Fibroblast of skin of right quadriceps (primary cell): Measurements from ENCODE around the gene AP3B1.
"Not testable (repeated sequence)": the region's sequence is repeated elsewhere in the genome, so short reads cannot be mapped to it uniquely, and the experiment has no call there.

Experiments
- DNase-seq: peaks from one replicate; pipeline ENCODE4 v3.0.0-alpha.2; 2013

AP3B1 gene

DNA sequence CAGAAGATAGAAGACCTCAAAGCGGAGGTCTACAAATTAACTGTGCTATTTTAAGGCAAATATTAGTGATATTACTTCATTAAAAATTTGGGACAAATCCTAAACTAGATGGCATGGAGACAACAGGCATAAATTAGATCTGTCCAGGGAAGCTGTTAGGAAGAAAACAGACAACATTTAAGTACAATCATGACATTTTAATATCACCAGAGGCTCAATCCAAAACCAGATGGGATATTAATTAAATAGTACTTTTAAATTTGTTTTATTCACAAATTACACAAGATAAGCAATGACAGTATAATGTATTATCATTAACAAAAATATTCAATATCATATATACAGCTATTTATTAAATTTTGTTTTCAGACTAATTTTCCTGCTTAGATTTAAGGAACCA is 161.1 kb downstream of the AP3B1 start:
- DNase-seq = no peak

DNA sequence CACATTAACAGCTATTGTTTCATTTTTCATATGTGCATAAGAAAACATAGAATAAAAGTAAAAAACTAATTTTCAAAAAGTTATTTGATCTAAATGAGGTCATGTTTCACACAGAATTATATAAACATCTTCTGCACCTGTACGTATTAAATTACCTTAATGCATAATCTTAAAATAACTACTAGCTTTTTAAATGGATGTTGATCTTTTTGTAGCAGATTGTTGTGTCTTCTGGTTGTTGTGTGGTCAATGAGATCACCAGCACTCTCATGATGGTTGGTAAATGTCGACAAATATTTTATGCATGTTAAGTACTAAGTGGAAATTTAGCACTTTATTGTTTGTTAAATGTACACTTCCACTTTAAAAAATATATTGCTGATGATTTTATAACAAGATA is 162.0 kb downstream of the AP3B1 start:
- no peak for DNase-seq

DNA sequence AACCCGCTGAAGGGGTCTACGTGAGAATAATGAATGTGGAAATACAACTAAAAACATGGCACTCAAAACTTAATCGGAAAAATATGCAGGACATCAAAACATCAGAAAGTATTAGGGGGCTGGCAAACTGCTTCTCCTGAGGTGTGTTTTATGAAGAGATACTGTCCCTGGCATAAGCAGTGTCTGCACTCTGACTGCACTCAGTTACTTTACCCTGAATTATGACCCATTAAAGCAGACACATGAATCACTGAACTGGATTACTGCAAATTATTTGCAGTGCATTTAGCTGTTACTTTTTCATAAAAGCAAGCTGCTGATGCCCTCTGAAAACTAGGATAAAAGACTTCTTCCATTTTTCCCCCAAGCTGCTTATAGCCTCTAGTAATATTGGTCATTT is 164.9 kb downstream of the AP3B1 start:
- no peak for DNase-seq

DNA sequence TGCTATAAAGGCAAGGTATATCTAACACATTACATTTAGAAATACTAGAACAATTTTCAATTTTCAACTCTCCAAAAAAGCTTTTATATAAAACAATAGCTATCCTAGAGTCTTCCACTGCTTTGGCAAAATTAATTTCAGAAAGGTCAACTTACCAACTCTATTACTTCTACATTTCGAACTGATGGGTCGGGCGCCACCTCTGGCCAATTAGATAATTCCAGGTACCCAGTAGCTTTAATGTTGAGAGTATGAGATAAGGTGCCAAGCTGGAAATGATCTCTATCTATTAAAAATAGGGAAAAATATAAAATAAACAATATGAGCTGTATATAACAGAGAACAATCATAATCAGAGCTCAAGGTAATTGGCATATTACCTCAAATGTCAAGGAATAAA is 166.6 kb downstream of the AP3B1 start:
- DNase-seq = no peak

DNA sequence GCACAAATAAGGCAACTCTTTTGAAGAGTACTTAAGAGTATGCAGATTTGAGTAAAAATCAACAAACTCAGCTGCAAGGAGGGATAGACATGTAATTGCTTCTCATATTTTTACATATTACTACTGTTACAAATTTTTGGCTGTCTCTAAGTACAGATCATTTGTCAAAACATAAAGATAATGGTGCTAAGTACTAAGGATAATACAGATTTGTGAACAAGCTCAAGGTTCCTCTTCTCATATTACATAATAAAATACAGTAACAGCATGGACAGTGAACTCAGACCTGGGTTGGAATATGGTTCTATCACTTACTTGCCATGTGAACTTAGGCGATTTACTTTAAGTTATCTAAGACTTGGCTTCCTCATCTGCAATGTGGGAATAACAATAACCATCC is 168.0 kb downstream of the AP3B1 start:
- DNase-seq = no peak

DNA sequence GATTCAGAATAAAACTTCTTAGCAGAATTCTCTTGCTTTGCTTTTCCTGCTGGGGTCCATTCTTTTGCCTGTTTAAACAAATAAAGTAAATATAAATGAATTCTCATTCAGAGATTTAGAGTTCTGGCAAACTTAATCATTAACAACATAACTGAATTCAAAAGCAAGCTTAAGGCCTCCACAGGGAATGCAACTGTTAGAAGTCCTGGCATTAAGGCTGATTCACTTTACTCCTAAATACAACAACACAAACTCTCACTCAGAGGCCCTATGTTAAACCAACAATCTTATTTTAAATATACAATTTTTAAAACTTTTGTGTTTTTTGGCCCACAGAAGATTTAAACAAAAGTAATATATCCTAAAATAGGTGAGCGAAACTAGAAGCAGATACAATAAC is 178.3 kb downstream of the AP3B1 start:
- no peak for DNase-seq

DNA sequence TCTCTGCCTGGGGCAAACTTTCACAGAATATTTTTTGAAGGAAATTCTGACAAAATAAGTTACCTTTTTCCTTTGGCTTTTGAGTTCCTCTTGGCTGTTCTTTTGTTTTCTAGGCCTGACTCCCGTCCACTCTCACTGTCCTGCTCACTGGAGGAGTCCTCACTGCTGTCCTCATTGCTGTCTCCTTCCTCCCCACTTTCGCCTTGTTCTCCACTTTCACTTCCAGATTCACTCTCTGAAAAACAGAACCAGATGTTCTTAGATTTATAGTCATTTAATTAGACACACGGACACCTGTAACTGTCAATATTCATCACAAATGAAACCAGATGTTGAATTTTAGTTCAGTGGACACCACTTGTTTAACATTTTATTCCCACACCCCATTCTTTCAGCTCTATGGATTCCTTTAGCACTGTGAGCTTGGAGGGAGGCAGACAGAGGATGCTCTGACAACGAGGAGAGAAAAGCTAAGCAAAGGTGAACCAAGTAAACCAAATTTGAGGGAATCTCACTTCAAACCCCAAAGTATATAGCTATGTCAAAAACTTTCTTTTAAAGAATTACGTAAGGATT is 180.7 kb downstream of the AP3B1 start:
- no peak for DNase-seq

DNA sequence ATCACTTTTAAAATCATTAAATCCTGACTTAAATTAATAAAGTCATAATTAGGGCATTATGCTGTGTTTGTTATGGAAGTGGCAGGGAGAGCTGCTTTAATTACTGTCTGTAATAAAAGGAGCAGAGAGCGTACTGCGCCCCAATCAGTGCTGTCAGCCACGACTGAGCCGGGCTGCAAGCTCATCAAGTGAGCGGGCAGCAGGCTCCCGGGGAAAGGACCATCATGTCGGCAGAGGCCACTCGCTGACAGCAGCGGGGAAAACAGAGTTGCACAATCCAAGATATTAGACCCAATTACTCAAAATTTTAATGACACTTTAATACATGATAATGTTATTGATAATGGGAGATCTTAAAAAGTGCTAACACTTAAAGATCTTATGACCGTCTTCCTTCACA is 181.6 kb downstream of the AP3B1 start:
- DNase-seq = no peak

DNA sequence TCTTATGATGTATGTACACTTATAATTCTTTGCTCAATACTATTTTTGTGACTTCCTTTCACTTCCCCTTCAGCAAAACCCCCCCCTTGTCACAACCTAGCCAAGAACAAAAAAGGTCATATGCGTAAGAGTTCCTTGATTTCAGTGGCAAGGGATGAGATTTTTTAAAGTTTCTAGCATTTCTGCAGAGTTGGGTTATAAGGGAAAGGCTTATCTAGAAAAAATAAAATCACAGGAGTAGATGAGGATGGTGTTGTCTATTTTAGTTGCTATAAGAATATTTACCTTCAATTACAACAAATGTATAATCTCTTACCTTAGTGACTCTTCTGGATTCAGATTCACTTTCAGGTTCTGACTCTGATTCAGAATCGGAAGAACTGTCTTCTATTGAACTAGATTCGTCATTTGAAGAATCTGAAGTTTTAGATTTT is 184.6 kb downstream of the AP3B1 start:
- no peak for DNase-seq

DNA sequence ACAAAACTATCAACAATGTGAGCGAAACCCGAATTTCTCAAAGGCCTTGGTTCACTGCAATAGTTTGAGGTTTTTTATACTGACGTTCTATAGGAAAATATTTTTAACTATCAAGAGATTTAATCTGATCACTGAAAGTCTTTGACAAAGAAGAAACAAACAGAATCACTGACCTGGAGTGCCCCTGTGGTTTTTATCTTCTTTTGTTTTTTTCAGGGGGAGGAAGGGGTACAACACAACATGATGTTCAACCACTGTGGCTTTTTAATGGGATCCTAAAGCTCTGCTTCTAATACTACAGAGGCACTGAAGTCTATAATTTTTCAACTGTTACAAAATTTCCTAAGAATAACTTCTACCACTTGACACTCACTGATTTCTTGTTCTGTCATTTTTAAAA is 185.9 kb downstream of the AP3B1 start:
- DNase-seq = no peak

DNA sequence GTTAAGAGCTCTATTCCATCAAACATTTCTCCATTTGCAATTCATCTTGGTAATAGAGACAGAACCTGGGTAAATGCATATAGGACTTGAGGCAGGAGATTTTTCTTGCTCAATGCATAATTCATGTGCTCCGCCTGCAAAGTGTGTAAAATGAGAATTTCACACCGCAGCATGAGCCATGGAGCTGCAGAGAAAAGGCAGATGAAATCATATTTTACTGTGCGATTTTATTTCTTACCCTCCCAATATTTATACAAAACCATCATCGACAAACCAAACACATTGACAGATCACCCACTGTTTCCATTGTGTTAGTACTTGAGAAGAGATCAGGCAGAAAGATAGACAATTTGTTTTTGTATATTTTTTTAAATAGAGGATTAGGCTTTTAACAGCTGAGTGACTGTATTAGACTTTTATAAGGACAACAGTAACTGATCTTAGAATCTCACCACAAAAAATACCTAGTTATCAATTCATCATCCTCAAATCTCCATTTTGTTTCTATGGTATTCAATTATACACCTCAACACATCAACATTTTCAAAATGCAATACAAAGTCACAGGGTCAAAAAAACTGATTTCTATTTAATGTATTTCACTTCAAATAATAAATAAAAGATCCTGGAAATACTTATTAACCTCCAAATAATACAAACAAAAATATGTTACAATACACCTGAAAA is 191.1 kb downstream of the AP3B1 start:
- DNase-seq = no peak

DNA sequence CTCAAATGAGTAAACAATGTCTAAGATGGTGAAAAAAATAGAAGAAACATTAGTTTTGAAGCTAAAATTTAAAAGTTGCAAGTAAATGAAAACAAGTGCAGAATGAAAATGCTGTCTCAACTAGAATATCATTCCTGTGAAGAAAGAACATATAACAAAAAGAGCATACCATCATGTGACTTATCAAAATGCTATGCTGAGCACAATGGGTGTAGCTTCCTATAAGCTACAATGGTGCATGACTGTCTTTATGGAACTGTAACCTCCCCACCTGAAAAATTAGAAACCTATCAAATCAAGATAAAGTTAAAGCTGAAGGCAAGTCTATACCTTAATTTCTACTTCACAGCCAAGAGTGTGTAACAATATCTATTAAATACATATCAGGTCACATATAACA is 192.0 kb downstream of the AP3B1 start:
- no peak for DNase-seq

DNA sequence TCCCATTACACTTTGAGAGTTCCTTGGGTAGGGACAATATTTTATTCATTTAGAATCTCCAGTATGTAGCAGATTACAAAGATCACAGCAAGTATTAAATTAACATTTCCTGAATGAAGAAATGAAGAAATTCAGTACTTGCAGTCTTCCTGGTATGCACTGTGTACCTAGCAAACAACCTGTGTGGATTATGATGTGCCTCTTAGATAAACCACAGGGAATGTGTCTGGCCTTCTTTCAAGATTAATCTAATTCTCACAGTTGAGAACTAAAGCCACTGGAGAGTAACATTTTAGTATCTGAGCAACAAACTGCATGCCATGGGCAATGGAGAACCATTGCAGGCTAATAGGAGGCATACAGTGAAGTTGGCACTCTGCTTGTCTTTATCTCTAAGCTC is 199.4 kb downstream of the AP3B1 start:
- no peak for DNase-seq

DNA sequence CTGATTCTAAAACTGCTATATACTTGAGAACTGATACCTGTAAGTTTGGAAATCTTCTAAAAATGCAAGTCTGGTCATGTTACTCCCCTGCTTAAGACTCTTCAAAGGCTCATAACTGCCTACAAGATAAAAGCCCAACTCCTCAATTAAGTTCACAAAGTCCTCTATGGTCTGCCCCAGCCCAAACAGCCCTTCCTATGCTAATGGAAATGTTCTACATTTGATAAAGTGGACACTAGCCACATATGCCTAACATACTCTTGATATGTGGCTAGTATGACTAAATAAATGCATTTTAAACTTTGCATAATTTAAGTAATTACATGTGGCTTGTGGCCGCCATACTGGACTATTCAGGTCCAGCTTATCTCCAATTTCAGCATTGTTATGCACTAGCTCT is 204.5 kb downstream of the AP3B1 start:
- no peak for DNase-seq

DNA sequence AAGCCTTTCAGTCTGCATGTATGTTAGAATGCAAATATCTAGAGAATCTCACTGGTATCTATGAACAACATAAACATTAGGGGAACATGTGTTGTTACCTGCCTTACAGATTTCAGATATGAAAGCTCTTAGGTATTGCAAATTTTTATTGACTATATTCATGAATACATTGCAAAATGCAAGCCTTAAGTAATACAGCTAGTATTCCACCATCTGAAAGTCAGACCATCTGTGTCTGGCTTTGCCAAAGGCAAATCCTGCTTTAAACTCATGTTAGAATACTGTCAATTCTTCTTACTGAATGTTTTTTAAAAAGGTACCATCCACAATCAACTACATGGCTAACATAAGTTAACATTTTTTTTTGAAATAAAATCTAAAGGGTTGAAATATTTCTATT is 215.6 kb downstream of the AP3B1 start:
- no peak for DNase-seq

DNA sequence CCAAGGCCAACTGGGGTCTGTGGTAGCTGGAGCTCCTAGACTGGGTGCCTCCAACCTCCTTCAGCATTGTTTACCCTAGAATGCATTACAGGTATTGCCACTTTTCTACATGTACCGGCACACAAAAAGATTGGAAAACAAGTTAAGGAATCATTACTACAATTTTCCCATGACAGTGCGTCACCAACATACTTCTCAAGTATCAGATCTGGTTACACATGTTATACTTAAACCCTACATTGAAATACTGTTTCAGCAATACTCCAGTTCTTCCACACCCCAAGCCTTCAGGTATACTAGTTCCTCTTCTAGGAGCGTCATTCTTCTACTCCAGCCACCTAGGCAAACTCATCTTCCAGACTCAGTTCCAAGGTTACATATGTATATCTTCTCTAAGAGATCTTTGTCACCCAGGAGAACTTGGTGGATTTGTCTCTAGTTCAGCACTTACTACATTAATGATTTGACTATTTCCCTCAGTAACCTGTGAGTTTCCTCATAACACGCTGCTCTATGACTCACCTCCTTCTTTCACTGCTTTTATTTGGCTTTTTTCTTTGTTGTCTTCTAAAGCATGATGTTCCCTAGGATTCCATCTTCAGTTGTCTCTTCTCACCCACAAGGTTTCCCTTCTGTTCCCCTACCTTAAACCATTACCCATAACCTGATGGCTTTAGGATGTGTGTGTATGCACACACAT is 217.0 kb downstream of the AP3B1 start:
- no peak for DNase-seq

DNA sequence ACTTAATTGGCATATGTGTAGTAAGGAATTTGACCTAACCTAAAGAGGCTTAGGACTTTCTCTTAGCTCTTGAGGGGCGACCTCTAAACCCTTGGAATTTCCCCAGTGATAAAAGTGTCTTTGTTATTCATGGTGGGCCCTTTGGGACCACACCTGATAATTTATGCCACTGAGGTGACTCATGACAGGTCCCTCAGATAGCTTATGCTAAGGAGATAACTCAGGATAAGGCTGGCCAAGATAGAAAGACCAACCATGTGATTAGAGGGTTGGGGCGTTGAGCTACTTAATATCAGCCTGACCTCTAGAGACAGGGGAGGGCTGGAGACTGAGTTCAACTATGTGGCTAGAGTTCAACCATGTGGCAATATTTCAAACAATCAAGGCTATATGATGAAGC is 218.1 kb downstream of the AP3B1 start:
- peak; percentile 20 for DNase-seq

DNA sequence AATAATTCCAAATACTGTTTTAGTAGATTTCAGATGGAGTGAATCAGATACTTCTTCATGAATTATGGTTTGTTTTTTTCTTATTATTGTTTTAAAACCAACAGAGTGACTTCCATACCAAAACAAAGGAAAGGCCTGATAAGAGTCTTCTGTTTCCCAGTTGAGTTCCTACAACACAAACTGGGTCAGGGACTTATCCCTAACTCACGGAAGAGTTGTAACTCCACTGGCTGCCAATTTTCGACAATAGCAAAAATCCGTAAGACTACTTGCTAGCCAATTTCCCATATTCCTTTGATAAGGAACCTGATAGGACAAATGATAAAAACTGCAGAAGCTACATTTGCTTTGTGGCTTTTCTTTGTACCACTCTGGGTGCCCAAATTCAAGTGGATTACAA is 219.2 kb downstream of the AP3B1 start:
- DNase-seq = no peak

DNA sequence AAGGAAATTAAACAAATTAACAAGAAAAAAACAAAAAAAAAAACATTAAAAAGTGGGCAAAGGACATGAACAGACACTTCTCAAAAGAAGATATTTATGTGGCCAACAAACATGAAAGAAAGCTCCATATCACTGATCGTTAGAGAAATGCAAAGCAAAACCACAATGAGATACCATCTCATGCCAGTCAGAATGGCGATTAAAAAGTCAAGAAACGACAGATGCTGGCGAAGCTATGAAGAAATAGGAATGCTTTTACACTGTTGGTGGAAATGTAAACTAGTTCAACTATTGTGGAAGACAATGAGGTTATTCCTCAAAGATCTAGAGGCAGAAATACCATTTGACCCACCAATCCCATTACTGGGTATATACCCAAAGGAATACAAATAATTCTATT is 223.8 kb downstream of the AP3B1 start:
- DNase-seq = not testable (repeated sequence)

DNA sequence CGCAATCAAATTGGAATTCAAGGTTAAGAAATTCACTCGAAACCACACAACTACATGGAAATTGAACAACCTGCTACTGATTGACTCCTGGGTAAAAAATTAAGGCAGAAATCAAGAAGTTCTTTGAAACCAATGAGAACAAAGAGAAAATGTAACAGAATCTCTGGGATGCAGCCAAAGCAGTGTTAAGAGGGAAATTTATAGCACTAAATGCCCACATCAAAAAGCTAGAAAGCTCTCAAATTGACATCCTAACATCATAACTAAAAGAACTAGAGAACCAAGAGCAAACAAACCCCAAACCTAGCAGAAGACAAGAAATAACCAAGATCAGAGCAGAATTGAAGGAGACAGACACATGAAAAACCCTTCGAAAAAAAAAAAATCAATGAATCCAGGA is 226.9 kb downstream of the AP3B1 start:
- not testable (repeated sequence) for DNase-seq

DNA sequence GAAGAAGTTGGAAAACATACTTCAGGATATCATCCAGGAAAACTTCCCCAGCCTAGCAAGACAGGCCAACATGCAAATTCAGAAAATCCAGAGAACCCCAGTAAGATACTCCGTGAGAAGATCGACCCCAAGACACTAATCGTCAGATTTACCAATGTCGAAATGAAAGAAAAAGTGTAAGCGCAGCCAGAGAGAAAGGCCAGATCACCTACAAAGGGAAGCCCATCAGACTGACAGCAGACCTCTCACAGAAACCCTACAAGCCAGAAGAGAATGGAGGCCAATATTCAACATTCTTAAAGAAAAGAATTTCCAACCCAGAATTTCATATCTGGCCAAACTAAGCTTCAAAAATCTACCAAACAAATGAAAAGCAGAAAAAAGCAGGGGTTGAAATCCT is 227.8 kb downstream of the AP3B1 start:
- not testable (repeated sequence) for DNase-seq

DNA sequence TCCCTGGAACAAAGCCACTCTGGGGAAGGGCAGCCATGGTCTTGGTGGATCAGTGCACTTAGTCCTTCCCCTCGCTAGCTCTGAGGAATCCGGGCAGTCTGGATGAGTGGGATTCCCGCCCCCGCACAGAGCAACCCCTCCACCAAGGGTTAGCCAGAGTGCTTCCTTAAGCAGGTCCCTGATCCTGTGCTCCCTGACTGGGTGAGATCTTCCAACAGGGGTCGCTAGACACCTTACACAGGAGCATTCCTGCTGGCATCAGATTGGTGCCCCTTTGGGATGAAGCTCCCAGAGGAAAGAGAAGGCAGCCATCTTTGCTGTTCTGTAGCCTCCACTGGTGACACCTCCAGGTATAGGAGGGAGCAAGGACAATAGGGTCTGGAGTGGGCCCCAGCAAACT is 228.8 kb downstream of the AP3B1 start:
- DNase-seq = no peak

DNA sequence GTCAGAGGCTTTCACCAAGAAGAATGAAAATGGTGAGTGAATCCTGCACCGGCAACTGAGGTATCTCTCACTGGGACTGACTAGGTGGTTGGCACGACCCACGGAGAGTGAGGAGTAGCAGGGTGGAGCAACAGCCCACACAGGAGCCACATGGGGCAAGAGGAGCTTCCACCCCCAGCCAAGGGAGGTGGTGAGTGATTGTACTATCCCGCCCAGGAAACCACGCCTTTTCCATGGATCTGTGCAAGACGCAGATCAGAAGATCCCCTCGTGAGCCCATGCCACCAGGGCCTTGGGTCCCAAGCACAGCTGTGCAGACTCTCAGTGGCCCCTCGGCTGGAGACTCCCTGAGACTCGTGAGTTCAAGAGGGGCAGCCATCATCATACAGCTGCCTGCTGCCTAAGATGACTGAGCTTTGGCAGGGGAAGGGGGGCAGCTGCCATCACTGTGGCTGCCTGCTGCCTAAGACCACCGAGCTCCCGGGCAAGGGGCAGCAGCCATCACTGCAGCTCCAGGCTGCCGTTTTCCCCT is 229.5 kb downstream of the AP3B1 start:
- no peak for DNase-seq

DNA sequence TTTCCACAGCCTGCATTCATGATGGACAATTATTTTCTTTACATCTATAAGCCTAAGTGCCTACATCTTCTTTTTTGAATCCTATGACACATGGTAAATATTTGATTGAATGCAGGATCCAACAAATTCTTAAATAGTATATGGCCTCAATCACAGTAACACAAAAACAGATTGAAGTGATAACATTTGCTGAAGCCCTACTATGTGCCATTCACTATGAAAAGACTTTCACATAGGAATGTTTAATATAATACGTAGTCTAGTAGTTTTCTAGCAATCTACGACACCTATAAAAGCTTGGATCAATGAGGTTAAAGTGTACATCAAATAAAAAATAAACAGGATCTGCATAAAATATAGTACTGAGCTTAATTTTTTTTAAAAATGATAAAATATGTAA is 231.0 kb downstream of the AP3B1 start:
- no peak for DNase-seq
